A172 (cell line): Measurements from ENCODE around the gene EFCAB11. TPM values are rescaled to one million over a fixed set of nuclear protein-coding genes. Genes with fewer than 3 reads are reported as not detected.

ENCODE experiments used
- DNase-seq: peaks from one replicate; pipeline ENCODE4 v3.0.0-alpha.2; 2015; ENCODE audit warnings: low spot score
- total RNA-seq: library from RNA; depleted of rRNA; stranded (reverse); fragments of >200 nt; shearing (Covaris generic); gene quantifications from 2 replicates; pipeline ENCODE4 v1.2.3, GENCODE V29; 2014; rRNA removed

EFCAB11 gene
- total RNA-seq = 3.6 and 4.9 TPM in 2 replicates

GRCh38 chr14:89954070-89955021 is at the start of gene EFCAB11:
Gene EFCAB11 (minus strand): TSS chr14:89954730. CDS start chr14:89954660, 70 bp downstream.
- peak; percentile 98 for DNase-seq

GRCh38 chr14:90003526-90004307 is 49.2 kb upstream of the EFCAB11 start:
- no peak for DNase-seq

GRCh38 chr14:90000935-90001334 is 46.4 kb upstream of the EFCAB11 start:
- no peak for DNase-seq

- DNase-seq = no peak
Measured at GRCh38 chr14:89996963-89997362, 42.4 kb upstream of the EFCAB11 start.

GRCh38 chr14:89992273-89992672 is 37.7 kb upstream of the EFCAB11 start:
- no peak for DNase-seq

GRCh38 chr14:89990623-89991275 is 36.2 kb upstream of the EFCAB11 start:
- DNase-seq = no peak

GRCh38 chr14:89990218-89990617 is 35.7 kb upstream of the EFCAB11 start:
- no peak for DNase-seq

- DNase-seq = no peak
Measured at GRCh38 chr14:89988787-89989186, 34.3 kb upstream of the EFCAB11 start.

GRCh38 chr14:89987161-89987475 is 32.6 kb upstream of the EFCAB11 start:
- DNase-seq = no peak

GRCh38 chr14:89986462-89987160 is 32.1 kb upstream of the EFCAB11 start:
- DNase-seq = no peak

GRCh38 chr14:89983375-89983774 is 28.8 kb upstream of the EFCAB11 start:
- no peak for DNase-seq

GRCh38 chr14:89978656-89979055 is 24.1 kb upstream of the EFCAB11 start:
- no peak for DNase-seq

- no peak for DNase-seq
Measured at GRCh38 chr14:89977668-89978067, 23.1 kb upstream of the EFCAB11 start.

GRCh38 chr14:89973234-89973823 is 18.8 kb upstream of the EFCAB11 start:
- peak; percentile 71 for DNase-seq

GRCh38 chr14:89965839-89966238 is 11.3 kb upstream of the EFCAB11 start:
- no peak for DNase-seq

- DNase-seq = no peak
Measured at GRCh38 chr14:89963288-89963978, 8.9 kb upstream of the EFCAB11 start.

- DNase-seq = no peak
Measured at GRCh38 chr14:89960914-89961313, 6.4 kb upstream of the EFCAB11 start.

GRCh38 chr14:89959853-89960445 is 5.4 kb upstream of the EFCAB11 start:
- DNase-seq = no peak

- no peak for DNase-seq
Measured at GRCh38 chr14:89958966-89959365, 4.4 kb upstream of the EFCAB11 start.

GRCh38 chr14:89957791-89958190 is 3.3 kb upstream of the EFCAB11 start:
- peak; percentile 44 for DNase-seq
